IMR-90 (cell line): Measurements from ENCODE around the gene PATJ. TPM values are rescaled to one million over a fixed set of nuclear protein-coding genes. Genes with fewer than 3 reads are reported as not detected.

Experiments
- ATAC-seq: fragments of 200-7000 bp; cut with Tn5 transposase; 2 replicates; pipeline ENCODE4 v1.9.1; 2020; ENCODE audit warnings: low read depth, mild to moderate bottlenecking, moderate library complexity
- BruUV-seq: library from RNA; stranded (reverse); fragments of 400-500 nt; replicated peaks from 2 replicates; lab custom pipeline; 2021; lab: Mats Ljungman, UMichigan
- CTCF ChIA-PET: fragments of 300-600 bp; formaldehyde crosslinking; extraction: SDS; loops from one replicate; lab custom pipeline; 2021; ENCODE audit warnings: antibody characterized with exemption; lab: Yijun Ruan, JAX
- POLR2A ChIA-PET: fragments of 300-600 bp; sonication (Branson Sonifier 250); formaldehyde crosslinking; loops from one replicate; lab custom pipeline; 2022; ENCODE audit warnings: antibody characterized with exemption; ENCODE audit not compliant: unreplicated experiment; lab: Charles Lee
- DNase-seq: peaks from one replicate; pipeline ENCODE4 v3.0.0; 2013
- H2AFZ ChIP-seq: replicated peaks from 2 replicates; pipeline ENCODE3; 2013; ENCODE audit warnings: low read length, mild to moderate bottlenecking; ENCODE audit not compliant: poor library complexity
- H2AK5ac ChIP-seq: 2 replicates; pipeline ENCODE4 v1.6.1; 2013; ENCODE audit warnings: low read depth, low read length, inconsistent platforms
- H2AK9ac ChIP-seq: replicated peaks from 2 replicates; pipeline ENCODE3; 2013; ENCODE audit warnings: mild to moderate bottlenecking, low read depth, low read length, moderate library complexity; ENCODE audit not compliant: poor library complexity
- H2BK120ac ChIP-seq: 2 replicates; pipeline ENCODE4 v1.6.1; 2013; ENCODE audit warnings: low read depth, low read length, inconsistent platforms
- H2BK15ac ChIP-seq: 3 replicates; pipeline ENCODE4 v1.6.1; 2013; ENCODE audit warnings: low read depth, low read length, inconsistent platforms
- H2BK20ac ChIP-seq: 2 replicates; pipeline ENCODE4 v1.6.1; 2013; ENCODE audit warnings: low read depth, mild to moderate bottlenecking, inconsistent platforms, low read length, moderate library complexity
- H2BK5ac ChIP-seq: 2 replicates; pipeline ENCODE4 v1.6.1; 2013; ENCODE audit warnings: mild to moderate bottlenecking, low read depth, low read length, inconsistent platforms; ENCODE audit not compliant: poor library complexity, severe bottlenecking
- H3K14ac ChIP-seq: replicated peaks from 2 replicates; pipeline ENCODE4 v1.6.1; 2013; ENCODE audit warnings: low read depth, low read length, inconsistent platforms
- H3K18ac ChIP-seq: 2 replicates; pipeline ENCODE4 v1.6.1; 2013; ENCODE audit warnings: low read depth, low read length, control low read depth
- H3K23ac ChIP-seq: 2 replicates; pipeline ENCODE4 v1.6.1; 2013; ENCODE audit warnings: low read depth, low read length, inconsistent platforms
- H3K27ac ChIP-seq: 2 replicates; pipeline ENCODE4 v1.5.1; 2013; ENCODE audit warnings: mild to moderate bottlenecking, control low read depth, low read length; ENCODE audit not compliant: insufficient read depth
- H3K27me3 ChIP-seq: 2 replicates; pipeline ENCODE4 v1.6.1; 2013; ENCODE audit warnings: low read length; ENCODE audit not compliant: control insufficient read depth, insufficient read depth
- H3K36me3 ChIP-seq: 2 replicates; pipeline ENCODE4 v1.6.1; 2013; ENCODE audit warnings: low read length, mixed read lengths; ENCODE audit not compliant: control insufficient read depth, insufficient read depth
- H3K4ac ChIP-seq: 2 replicates; pipeline ENCODE4 v1.6.1; 2013; ENCODE audit warnings: low read depth, low read length, inconsistent platforms
- H3K4me1 ChIP-seq: 2 replicates; pipeline ENCODE4 v1.6.1; 2013; ENCODE audit warnings: low read length, mixed read lengths; ENCODE audit not compliant: control insufficient read depth, insufficient read depth
- H3K4me2 ChIP-seq: 2 replicates; pipeline ENCODE4 v1.6.1; 2013; ENCODE audit warnings: low read depth, mild to moderate bottlenecking, control low read depth, low read length, moderate library complexity
- H3K4me3 ChIP-seq: 2 replicates; pipeline ENCODE4 v1.5.1; 2013; ENCODE audit warnings: low read depth, mild to moderate bottlenecking, control low read depth, low read length, moderate library complexity; ENCODE audit not compliant: insufficient read depth
- H3K56ac ChIP-seq: 2 replicates; pipeline ENCODE4 v1.6.1; 2013; ENCODE audit warnings: low read length, inconsistent platforms; ENCODE audit not compliant: insufficient read depth; ENCODE audit errors: extremely low read depth
- H3K79me1 ChIP-seq, 2 experiments: 2 replicates each; pipeline ENCODE4 v1.6.1; 2013; ENCODE audit warnings: low read length in 2 of 2, inconsistent platforms in 1 of 2, low read depth in 1 of 2
- H3K9ac ChIP-seq: 2 replicates; pipeline ENCODE4 v1.6.1; 2013; ENCODE audit warnings: low read depth, low read length, control low read depth
- H3K9me1 ChIP-seq: 2 replicates; pipeline ENCODE4 v1.6.1; 2013; ENCODE audit warnings: low read length, inconsistent platforms; ENCODE audit not compliant: insufficient read depth
- H3K9me3 ChIP-seq: 2 replicates; pipeline ENCODE4 v1.6.1; 2013; ENCODE audit warnings: low read length; ENCODE audit not compliant: control insufficient read depth, insufficient read depth
- H4K20me1 ChIP-seq: 2 replicates; pipeline ENCODE4 v1.6.1; 2013; ENCODE audit warnings: low read length, inconsistent platforms; ENCODE audit not compliant: insufficient read depth
- H4K5ac ChIP-seq: 2 replicates; pipeline ENCODE4 v1.6.1; 2013; ENCODE audit warnings: mild to moderate bottlenecking, low read depth, low read length, control low read depth
- H4K8ac ChIP-seq, 2 experiments: 2 replicates each; pipeline ENCODE4 v1.6.1; 2013; ENCODE audit warnings: low read depth in 2 of 2, low read length in 2 of 2, control low read depth in 1 of 2, inconsistent platforms in 1 of 2
- H4K91ac ChIP-seq: 2 replicates; pipeline ENCODE4 v1.6.1; 2013; ENCODE audit warnings: low read depth, low read length, inconsistent platforms; ENCODE audit not compliant: insufficient read depth
- CEBPB ChIP-seq: IDR thresholded peaks from 2 replicates; pipeline ENCODE4 v1.6.1; 2012; ENCODE audit warnings: low read depth, low read length, improper control_type of control experiment
- RFX5 ChIP-seq: IDR thresholded peaks from 2 replicates; pipeline ENCODE4 v1.8.0; 2012; ENCODE audit warnings: low read depth, mild to moderate bottlenecking, low read length, moderate library complexity
- WGBS, 2 experiments: methylation state at CpG; one replicate each; pipeline versions ENCODE4 v1.1.5 to v1.1.7; 2013; ENCODE audit warnings: missing lambda C conversion rate in 2 of 2; ENCODE audit not compliant: insufficient read length in 1 of 2; ENCODE audit errors: extremely low coverage in 2 of 2; 5-methylcytosine and 5-hydroxymethylcytosine counted together
- dilution Hi-C: fragments of 300-500 bp; cut with HindIII; formaldehyde crosslinking; loops from one replicate; pipeline ENCODE4 v1.14.3; 2018; ENCODE audit warnings: low sequenced_read_pairs; ENCODE audit not compliant: unreplicated experiment
- in situ Hi-C: fragments of 300-500 bp; cut with MboI; formaldehyde crosslinking; loops from 3 replicates; pipeline ENCODE4 v1.14.3; 2019; ENCODE audit warnings: low sequenced_read_pairs, inconsistent platforms, mixed read lengths
- intact Hi-C: fragments of 100-400 bp; cut with micrococcal nuclease; formaldehyde crosslinking; loops from 2 replicates; pipeline ENCODE4 v1.10.0; 2022
- polyA plus RNA-seq, 3 experiments: library from polyadenylated mRNA; depleted of rRNA; stranded (reverse); fragments of >200 nt; gene quantifications; 2 replicates each; pipeline ENCODE4 v1.2.3, GENCODE V29; 2012; ENCODE audit warnings: low replicate concordance in 1 of 3
- total RNA-seq: library from RNA; depleted of rRNA; stranded (reverse); fragments of >200 nt; gene quantifications from 2 replicates; pipeline ENCODE4 v1.2.3, GENCODE V29; 2012

The PATJ gene
- total and polyA plus RNA-seq, 2 of the 4 experiments (the other 2 are of a cell fraction), result 2.0 to 3.4 TPM

- no peak overlapping the region for H3K4me3 ChIP-seq
- H3K79me1 ChIP-seq, result no peaks in the 10 kb centered on the region
- H3K36me3 ChIP-seq, result no peaks in the 10 kb centered on the region
- in situ Hi-C loops, result loop anchor here (10.0 kb wide), 1 partner anchor 53 kb away; no protein-coding TSS in a partner anchor
- WGBS, 2 experiments, result no CpG with 5 or more reads among the region's 3 CpGs
- no peaks in the 10 kb centered on the region for H4K20me1 ChIP-seq
- H2BK20ac ChIP-seq, result no peak overlapping the region
- H3K4ac ChIP-seq, result no peak overlapping the region
- no peaks in the 10 kb centered on the region for H3K9me3 ChIP-seq
- H2BK120ac ChIP-seq, result no peak overlapping the region
- H4K8ac ChIP-seq, result no peak overlapping the region
- ChIA-PET CTCF (no interaction called here), POLR2A (no interaction called here)
- BruUV-seq, result no TSS peak
- H3K4me2 ChIP-seq, result no peak overlapping the region
- H2AK9ac ChIP-seq, result no peak overlapping the region
- DNase-seq (no peak), ATAC-seq (no peak)
- H4K91ac ChIP-seq, result no peak overlapping the region
- no peak overlapping the region for H3K9ac ChIP-seq
- H3K9me1 ChIP-seq, result no peaks in the 10 kb centered on the region
- no peak overlapping the region for H3K27ac ChIP-seq
- no peak overlapping the region for H3K56ac ChIP-seq
- no peaks in the 10 kb centered on the region for H3K4me1 ChIP-seq
- H3K14ac ChIP-seq, result no peak overlapping the region
- no peak overlapping the region for H2BK15ac ChIP-seq
- H3K18ac ChIP-seq, result no peak overlapping the region
- H4K5ac ChIP-seq, result no peak overlapping the region
- no peaks in the 10 kb centered on the region for H3K27me3 ChIP-seq
- H2AK5ac ChIP-seq, result no peak overlapping the region
- no peak overlapping the region for H2BK5ac ChIP-seq
- peak; percentile 60; the same call in 1 of the 2 replicates for TF ChIP-seq CEBPB
- no peak for TF ChIP-seq RFX5
- intact Hi-C loops, result no loop called here
- no peak overlapping the region for H2AFZ ChIP-seq
- no peak overlapping the region for H3K23ac ChIP-seq
- dilution Hi-C loops, result no loop called here
Measured at GRCh38 chr1:62138029-62138428, 395.7 kb downstream of the PATJ start.
